Peyer's patch (tissue), 4 donors: ENCODE data around the gene LITAF.

Experiments
- CTCF ChIP-seq, 6 experiments: fragments of 450-650 bp in 4 of 6; fragments of 200-600 bp in 2 of 6; sonication (generic) in 1 of 6; IDR thresholded peaks; one replicate each; pipeline ENCODE4 v1.5.1; 2017 to 2019; ENCODE audit warnings: antibody characterized with exemption in 6 of 6, mild to moderate bottlenecking in 3 of 6, moderate library complexity in 1 of 6
- POLR2A ChIP-seq, 2 donors: fragments of 450-650 bp; IDR thresholded peaks; one replicate each; pipeline ENCODE4 v1.5.1; 2017; ENCODE audit warnings: antibody characterized with exemption in 2 of 2, mild to moderate bottlenecking in 2 of 2, moderate library complexity in 2 of 2

- TF ChIP-seq CTCF (IDR thresholded peaks at IDR 0.05) (no peak), POLR2A (IDR thresholded peaks at IDR 0.05) (no peak)
Measured at GRCh38 chr16:11562941-11563340, 23.8 kb downstream of the LITAF start.
